HG03442 (cell line): ENCODE measurements around the gene CNP.

Experiments
- ATAC-seq: cut with Tn5 transposase; IDR thresholded peaks from one replicate; pipeline ENCODE4 v1.9.1; 2021; ENCODE audit warnings: mild to moderate bottlenecking, moderate library complexity; ENCODE audit not compliant: unreplicated experiment

CNP gene

DNA sequence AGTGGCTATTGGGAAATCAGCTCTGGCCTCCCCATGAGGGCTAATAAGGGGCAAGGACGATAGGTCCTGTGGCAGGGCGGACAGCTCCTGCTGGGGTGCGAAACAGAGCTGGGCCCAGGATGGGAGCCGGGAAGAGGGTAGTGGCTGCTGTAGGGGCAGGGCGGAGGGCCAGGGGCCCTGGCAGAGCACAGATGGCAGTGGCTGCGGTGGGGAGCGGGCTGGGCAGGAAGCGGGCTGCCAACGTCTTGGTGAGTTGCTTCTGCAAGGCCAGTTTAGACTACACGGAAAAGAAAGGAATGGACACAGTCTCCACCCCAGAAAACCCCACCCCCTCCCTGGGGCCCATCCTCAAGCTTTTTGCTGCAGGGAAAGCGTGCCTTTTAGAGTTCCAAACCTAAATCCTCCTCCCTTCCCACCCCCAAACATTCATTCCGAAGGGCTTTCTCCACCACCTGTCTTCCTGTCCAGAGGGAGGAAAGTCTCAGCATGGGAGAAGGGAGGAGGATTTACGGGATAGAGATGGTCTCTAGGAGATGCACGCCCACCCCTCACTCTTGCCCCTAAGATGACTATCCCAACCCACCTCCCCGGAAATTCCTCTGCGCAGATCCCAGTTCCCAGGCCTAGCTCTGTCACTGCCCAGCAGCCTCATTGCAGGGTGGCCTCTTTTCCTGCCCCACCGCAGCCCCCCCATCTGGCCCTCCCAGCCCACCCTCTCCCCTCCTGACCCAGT is 60.4 kb downstream of the CNP start:
- ATAC-seq = no peak
